Iris pigment epithelial cell (primary cell): Measurements from ENCODE around the gene PTPN5.
"Not testable (repeated sequence)": the region's sequence is repeated elsewhere in the genome, so short reads cannot be mapped to it uniquely, and the experiment has no call there.

Source experiments
- DNase-seq: peaks from one replicate; pipeline ENCODE4 v3.0.0-alpha.2; 2011; ENCODE audit warnings: low read depth

The PTPN5 gene

DNA sequence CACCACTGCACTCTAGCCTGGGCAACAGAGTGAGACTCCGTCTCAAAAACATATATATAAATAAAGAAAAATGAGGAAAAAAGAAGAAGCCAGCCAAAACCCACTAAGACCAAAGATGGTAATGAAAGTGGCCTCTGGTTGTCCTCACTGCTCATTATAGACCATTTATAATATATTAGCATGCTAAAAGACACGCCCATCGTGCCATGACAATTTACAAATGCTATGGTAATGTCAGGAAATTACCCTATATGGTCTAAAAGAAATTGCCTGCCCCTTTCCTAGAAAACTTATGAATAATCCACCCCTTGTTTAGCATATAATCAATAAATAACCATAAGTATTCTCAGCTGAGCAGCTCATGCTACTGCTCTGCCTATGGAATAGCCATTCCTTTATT lies 109.1 kb downstream of the PTPN5 start:
- no peak for DNase-seq

DNA sequence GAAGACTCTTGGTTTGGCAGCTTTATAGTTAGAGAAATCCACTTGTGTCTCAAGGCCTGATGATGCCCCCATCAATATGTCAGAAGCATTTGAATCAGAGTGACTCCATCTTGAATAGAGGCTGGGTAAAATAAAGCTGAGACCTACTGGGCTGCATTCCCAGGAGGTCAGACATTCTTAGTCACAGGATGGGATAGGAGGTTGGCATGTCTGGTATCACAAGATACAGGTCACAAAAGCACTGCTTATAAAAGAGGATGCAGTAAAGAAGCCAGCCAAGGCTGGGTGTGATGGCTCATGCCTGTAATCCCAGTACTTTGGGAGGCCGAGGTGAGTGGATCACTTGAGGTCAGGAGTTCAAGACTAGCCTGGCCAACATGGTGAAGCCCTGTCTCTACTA lies 109.6 kb downstream of the PTPN5 start:
- DNase-seq, result not testable (repeated sequence)
